CD14-positive monocyte (primary cell): ENCODE data around the gene PLA2G6. TPM values are rescaled to one million over a fixed set of nuclear protein-coding genes. Genes with fewer than 3 reads are reported as not detected.

Experiments used
- DNase-seq, 3 donors: peaks; one replicate each; pipeline ENCODE4 v3.0.0-alpha.2; 2011 to 2022
- H2AFZ ChIP-seq: 2 replicates; pipeline ENCODE4 v1.6.0; 2012; ENCODE audit warnings: mild to moderate bottlenecking, low read depth, low read length, inconsistent platforms; ENCODE audit not compliant: insufficient read depth, poor library complexity, severe bottlenecking
- H3K27ac ChIP-seq, 2 donors: 1 replicate in 1 of 2; 2 replicates in 1 of 2; pipeline ENCODE4 v1.5.1; 2012 to 2013; ENCODE audit warnings: low read length in 2 of 2, control low read depth in 1 of 2, inconsistent platforms in 1 of 2, low read depth in 1 of 2, mild to moderate bottlenecking in 1 of 2
- H3K27me3 ChIP-seq, 2 donors: one replicate each; pipeline versions ENCODE4 v1.6.0 to v1.6.1; 2011 to 2013; ENCODE audit warnings: low read length in 2 of 2; ENCODE audit not compliant: control insufficient read depth in 2 of 2, insufficient read depth in 2 of 2
- H3K36me3 ChIP-seq, 2 donors: replicated peaks in 1 of 2; 1 replicate in 1 of 2; 2 replicates in 1 of 2; pipeline versions ENCODE4 v1.5.1 to v1.6.1; 2012 to 2013; ENCODE audit warnings: low read length in 2 of 2, control low read depth in 1 of 2, inconsistent platforms in 1 of 2, mild to moderate bottlenecking in 1 of 2; ENCODE audit not compliant: insufficient read depth in 2 of 2, control insufficient read depth in 1 of 2
- H3K4me1 ChIP-seq, 2 donors: 1 replicate in 1 of 2; 2 replicates in 1 of 2; pipeline versions ENCODE4 v1.5.1 to v1.6.1; 2012 to 2013; ENCODE audit warnings: low read length in 2 of 2, control low read depth in 1 of 2, inconsistent platforms in 1 of 2, mild to moderate bottlenecking in 1 of 2, moderate library complexity in 1 of 2; ENCODE audit not compliant: insufficient read depth in 2 of 2, control insufficient read depth in 1 of 2
- H3K4me2 ChIP-seq: replicated peaks from 2 replicates; pipeline ENCODE3; 2012; ENCODE audit warnings: low read length, moderate library complexity, mild to moderate bottlenecking; ENCODE audit not compliant: poor library complexity, severe bottlenecking; ENCODE audit errors: extremely low read depth
- H3K4me3 ChIP-seq, 3 experiments: fragments of 200-600 bp in 1 of 3; sonication (generic) in 1 of 3; replicated peaks in 1 of 3; 1 replicate in 2 of 3; 2 replicates in 1 of 3; pipeline ENCODE4 v1.5.1; 2011 to 2013; ENCODE audit warnings: low read length in 3 of 3, mild to moderate bottlenecking in 3 of 3, control low read depth in 2 of 3, low read depth in 2 of 3, inconsistent platforms in 1 of 3, moderate library complexity in 1 of 3
- H3K79me2 ChIP-seq: 2 replicates; pipeline ENCODE4 v1.6.0; 2012; ENCODE audit warnings: mild to moderate bottlenecking, control low read depth, inconsistent platforms, low read length, moderate library complexity; ENCODE audit not compliant: insufficient read depth
- H3K9ac ChIP-seq: 2 replicates; pipeline ENCODE4 v1.6.0; 2017; ENCODE audit warnings: low read length, mild to moderate bottlenecking; ENCODE audit not compliant: insufficient read depth, poor library complexity, severe bottlenecking
- H3K9me3 ChIP-seq, 2 donors: replicated peaks in 1 of 2; 1 replicate in 1 of 2; 2 replicates in 1 of 2; pipeline versions ENCODE4 v1.5.1 to v1.6.1; 2012 to 2013; ENCODE audit warnings: low read length in 2 of 2, control low read depth in 1 of 2; ENCODE audit not compliant: control insufficient read depth in 1 of 2, insufficient read depth in 1 of 2
- H4K20me1 ChIP-seq: 2 replicates; pipeline ENCODE4 v1.6.0; 2012; ENCODE audit warnings: mild to moderate bottlenecking, low read length, control low read depth, moderate library complexity; ENCODE audit not compliant: insufficient read depth
- H3K27ac Mint-ChIP-seq, 7 donors: one replicate each; pipeline ENCODE4 v1.8.0; 2020; ENCODE audit warnings: mild to moderate bottlenecking in 7 of 7, mixed read lengths in 7 of 7, moderate library complexity in 6 of 7, inconsistent platforms in 2 of 7
- H3K27me3 Mint-ChIP-seq, 3 donors: one replicate each; pipeline ENCODE4 v1.8.0; 2021 to 2022; ENCODE audit warnings: low read depth in 3 of 3, mild to moderate bottlenecking in 3 of 3, mixed read lengths in 3 of 3, moderate library complexity in 3 of 3, inconsistent platforms in 1 of 3
- H3K36me3 Mint-ChIP-seq, 2 donors: one replicate each; pipeline ENCODE4 v1.8.0; 2020; ENCODE audit warnings: mixed read lengths in 2 of 2, inconsistent platforms in 1 of 2, mild to moderate bottlenecking in 1 of 2
- H3K4me1 Mint-ChIP-seq: one replicate; pipeline ENCODE4 v1.8.0; 2020; ENCODE audit warnings: mild to moderate bottlenecking, mixed read lengths
- H3K4me3 Mint-ChIP-seq, 2 donors: one replicate each; pipeline ENCODE4 v1.8.0; 2020; ENCODE audit warnings: mild to moderate bottlenecking in 2 of 2, mixed read lengths in 2 of 2, moderate library complexity in 1 of 2
- H3K9me3 Mint-ChIP-seq, 7 donors: one replicate each; pipeline ENCODE4 v1.8.0; 2020 to 2022; ENCODE audit warnings: mixed read lengths in 7 of 7, mild to moderate bottlenecking in 6 of 7, moderate library complexity in 6 of 7, inconsistent platforms in 2 of 7
- WGBS: methylation state at CpG from one replicate; pipeline ENCODE4 v1.1.5; 2013; ENCODE audit warnings: missing lambda C conversion rate; ENCODE audit not compliant: insufficient coverage; 5-methylcytosine and 5-hydroxymethylcytosine counted together
- intact Hi-C, 2 donors: fragments of 100-400 bp; cut with micrococcal nuclease; formaldehyde crosslinking; loops; one replicate each; pipeline versions ENCODE4 v1.15.0 to v1.15.1; 2023
- polyA plus RNA-seq, 3 donors: library from polyadenylated mRNA; depleted of rRNA in 1 of 3; unstranded in 2 of 3; stranded (reverse) in 1 of 3; fragments of 300-500 nt in 2 of 3; fragments of >200 nt in 1 of 3; fragmentation: Illumina TruSeq in 2 of 3; gene quantifications; 1 replicate in 2 of 3; 2 replicates in 1 of 3; pipeline ENCODE4 v1.2.3, GENCODE V29; 2012 to 2021
- TF ChIP-seq, protein P1 (sequence below): fragments of 200-600 bp; IDR thresholded peaks from one replicate; pipeline ENCODE4 v1.8.0; 2022; ENCODE audit warnings: antibody characterized with exemption, mild to moderate bottlenecking

Gene PLA2G6
- polyA plus RNA-seq, 3 donors, result 0.43 to 8.3 (median 0.62) TPM

- H3K9me3 ChIP-seq, result no peaks in the 10 kb centered on the region
- no peak overlapping the region for H3K27ac ChIP-seq
- Mint-ChIP-seq H3K9me3 (peaks cover 0 to 8% (median 1%) of the 10 kb centered on the region in 7 donors), H3K4me3 (peak overlapping the region in 1 of 2 donors; percentile 78), H3K36me3 (peaks cover 0 to 4% of the 10 kb centered on the region in 2 donors), H3K27ac (no peak overlapping the region), H3K27me3 (peaks cover 43 to 52% (median 50%) of the 10 kb centered on the region in 3 donors), H3K4me1 (peaks cover 2% of the 10 kb centered on the region)
- peaks cover 9 to 45% of the 10 kb centered on the region in 2 donors for H3K27me3 ChIP-seq
- WGBS, result 85% methylated on average over 16 of the region's 24 CpGs
- H3K79me2 ChIP-seq, result no peaks in the 10 kb centered on the region
- TF ChIP-seq, protein P1, sequence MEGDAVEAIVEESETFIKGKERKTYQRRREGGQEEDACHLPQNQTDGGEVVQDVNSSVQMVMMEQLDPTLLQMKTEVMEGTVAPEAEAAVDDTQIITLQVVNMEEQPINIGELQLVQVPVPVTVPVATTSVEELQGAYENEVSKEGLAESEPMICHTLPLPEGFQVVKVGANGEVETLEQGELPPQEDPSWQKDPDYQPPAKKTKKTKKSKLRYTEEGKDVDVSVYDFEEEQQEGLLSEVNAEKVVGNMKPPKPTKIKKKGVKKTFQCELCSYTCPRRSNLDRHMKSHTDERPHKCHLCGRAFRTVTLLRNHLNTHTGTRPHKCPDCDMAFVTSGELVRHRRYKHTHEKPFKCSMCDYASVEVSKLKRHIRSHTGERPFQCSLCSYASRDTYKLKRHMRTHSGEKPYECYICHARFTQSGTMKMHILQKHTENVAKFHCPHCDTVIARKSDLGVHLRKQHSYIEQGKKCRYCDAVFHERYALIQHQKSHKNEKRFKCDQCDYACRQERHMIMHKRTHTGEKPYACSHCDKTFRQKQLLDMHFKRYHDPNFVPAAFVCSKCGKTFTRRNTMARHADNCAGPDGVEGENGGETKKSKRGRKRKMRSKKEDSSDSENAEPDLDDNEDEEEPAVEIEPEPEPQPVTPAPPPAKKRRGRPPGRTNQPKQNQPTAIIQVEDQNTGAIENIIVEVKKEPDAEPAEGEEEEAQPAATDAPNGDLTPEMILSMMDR, result no peak
- no peak overlapping the region for H3K4me2 ChIP-seq
- no peak overlapping the region for H3K4me3 ChIP-seq
- H3K36me3 ChIP-seq, result no peaks in the 10 kb centered on the region
- H2AFZ ChIP-seq, result no peak overlapping the region
- H3K9ac ChIP-seq, result no peak overlapping the region
- no peaks in the 10 kb centered on the region for H4K20me1 ChIP-seq
- H3K4me1 ChIP-seq, result peaks cover 6 to 18% of the 10 kb centered on the region in 2 donors
- intact Hi-C loops, result no loop called here
- no peak for DNase-seq
Measured at GRCh38 chr22:38082986-38083710, 98.5 kb downstream of the PLA2G6 start.

- H3K9me3 ChIP-seq, result no peaks in the 10 kb centered on the region
- no peak overlapping the region for H3K9ac ChIP-seq
- intact Hi-C loops, result no loop called here
- TF ChIP-seq, protein P1, result no peak
- DNase-seq, result no peak
- no peak overlapping the region for H2AFZ ChIP-seq
- 8% methylated on average over 46 of the region's 52 CpGs for WGBS
- Mint-ChIP-seq H3K4me3 (peak overlapping the region in 1 of 2 donors; percentile 71), H3K4me1 (peaks cover 2% of the 10 kb centered on the region), H3K9me3 (peaks cover 0 to 8% (median 0%) of the 10 kb centered on the region in 7 donors), H3K27me3 (peaks cover 36 to 50% (median 44%) of the 10 kb centered on the region in 3 donors), H3K36me3 (peaks cover 0 to 4% of the 10 kb centered on the region in 2 donors), H3K27ac (no peak overlapping the region)
- no peaks in the 10 kb centered on the region for H3K79me2 ChIP-seq
- peaks cover 9 to 41% of the 10 kb centered on the region in 2 donors for H3K27me3 ChIP-seq
- no peak overlapping the region for H3K4me3 ChIP-seq
- no peak overlapping the region for H3K27ac ChIP-seq
- no peaks in the 10 kb centered on the region for H3K36me3 ChIP-seq
- H4K20me1 ChIP-seq, result no peaks in the 10 kb centered on the region
- H3K4me2 ChIP-seq, result peak overlapping the region; percentile 50
- peaks cover 6 to 18% of the 10 kb centered on the region in 2 donors for H3K4me1 ChIP-seq
Measured at GRCh38 chr22:38081941-38082828, 99.4 kb downstream of the PLA2G6 start.
